GM23248 (cell line): ENCODE data around the gene MRPL42. TPM values are rescaled to one million over a fixed set of nuclear protein-coding genes. Genes with fewer than 3 reads are reported as not detected.

Experiments used
- DNase-seq: peaks from one replicate; pipeline ENCODE4 v3.0.0-alpha.2; 2015
- H2AFZ ChIP-seq: fragments of 200-600 bp; sonication (generic); 2 replicates; pipeline ENCODE4 v1.6.1; 2016; ENCODE audit warnings: antibody characterized with exemption
- H3F3A ChIP-seq: fragments of 200-600 bp; sonication (generic); 2 replicates; pipeline ENCODE4 v1.6.1; 2016; ENCODE audit warnings: mild to moderate bottlenecking, antibody characterized with exemption, mixed run types; ENCODE audit not compliant: insufficient read depth
- H3K27ac ChIP-seq: fragments of 200-600 bp; sonication (generic); 2 replicates; pipeline ENCODE4 v1.5.1; 2016; ENCODE audit warnings: mild to moderate bottlenecking
- H3K27me3 ChIP-seq: fragments of 200-600 bp; sonication (generic); replicated peaks from 2 replicates; pipeline ENCODE4 v1.6.1; 2016; ENCODE audit warnings: mild to moderate bottlenecking; ENCODE audit not compliant: insufficient read depth
- H3K36me3 ChIP-seq: fragments of 200-600 bp; sonication (generic); 2 replicates; pipeline ENCODE4 v1.6.1; 2016; ENCODE audit warnings: low read depth, mild to moderate bottlenecking
- H3K4me1 ChIP-seq: fragments of 200-600 bp; sonication (generic); 2 replicates; pipeline ENCODE4 v1.6.1; 2016; ENCODE audit warnings: mild to moderate bottlenecking; ENCODE audit not compliant: insufficient read depth
- H3K4me2 ChIP-seq: fragments of 200-600 bp; sonication (generic); one replicate; pipeline ENCODE4 v1.6.1; 2016; ENCODE audit warnings: mild to moderate bottlenecking; ENCODE audit not compliant: unreplicated experiment
- H3K4me3 ChIP-seq: fragments of 200-600 bp; sonication (generic); 2 replicates; pipeline ENCODE4 v1.5.1; 2016; ENCODE audit warnings: mild to moderate bottlenecking
- H3K79me2 ChIP-seq: fragments of 200-600 bp; sonication (generic); 2 replicates; pipeline ENCODE4 v1.6.1; 2016; ENCODE audit warnings: mild to moderate bottlenecking; ENCODE audit not compliant: insufficient read depth
- H3K9ac ChIP-seq: fragments of 200-600 bp; sonication (generic); 2 replicates; pipeline ENCODE4 v1.6.1; 2016; ENCODE audit warnings: mild to moderate bottlenecking
- H3K9me2 ChIP-seq: fragments of 200-600 bp; sonication (generic); 2 replicates; pipeline ENCODE4 v1.6.1; 2016; ENCODE audit warnings: mixed run types, mild to moderate bottlenecking, moderate library complexity; ENCODE audit not compliant: insufficient read depth
- H3K9me3 ChIP-seq: fragments of 200-600 bp; sonication (generic); one replicate; pipeline ENCODE4 v1.6.1; 2017; ENCODE audit warnings: low read depth
- H4K20me1 ChIP-seq: fragments of 200-600 bp; sonication (generic); 2 replicates; pipeline ENCODE4 v1.6.0; 2016; ENCODE audit not compliant: insufficient read depth
- EZH2 ChIP-seq: fragments of 200-600 bp; sonication (generic); IDR thresholded peaks from 2 replicates; pipeline ENCODE4 v1.6.1; 2018; ENCODE audit warnings: antibody characterized with exemption, mild to moderate bottlenecking; ENCODE audit not compliant: insufficient read depth, poor library complexity, severe bottlenecking
- EZH2phosphoT487 ChIP-seq: fragments of 200-600 bp; sonication (generic); IDR thresholded peaks from 2 replicates; pipeline ENCODE4 v1.6.1; 2018; ENCODE audit warnings: antibody characterized with exemption, moderate library complexity, mild to moderate bottlenecking, low read depth; ENCODE audit not compliant: insufficient read depth
- WGBS, 2 experiments: methylation state at CpG; one replicate each; pipeline ENCODE4 v1.1.6; 2015 to 2017; ENCODE audit warnings: low lambda C conversion rate in 2 of 2, low coverage in 1 of 2; ENCODE audit errors: missing lambda C conversion rate in 2 of 2; 5-methylcytosine and 5-hydroxymethylcytosine counted together
- in situ Hi-C: fragments of 300-500 bp; cut with MboI; formaldehyde crosslinking; loops from 2 replicates; pipeline ENCODE4 v1.15.0; 2020
- polyA plus RNA-seq: library from polyadenylated mRNA; unstranded; fragments of >200 nt; fragmentation: Nextera tagmentation; extraction: Ambion mirVana; gene quantifications from 2 replicates; pipeline ENCODE4 v1.2.1, GENCODE V29; 2016
- total RNA-seq: library from RNA; depleted of rRNA; stranded (reverse); fragments of >200 nt; shearing (Covaris generic); gene quantifications from 2 replicates; pipeline ENCODE4 v1.2.3, GENCODE V29; 2014

The MRPL42 gene
- total and polyA plus RNA-seq, 2 experiments from 2014 or later: 75.0 to 87.2 TPM

DNA sequence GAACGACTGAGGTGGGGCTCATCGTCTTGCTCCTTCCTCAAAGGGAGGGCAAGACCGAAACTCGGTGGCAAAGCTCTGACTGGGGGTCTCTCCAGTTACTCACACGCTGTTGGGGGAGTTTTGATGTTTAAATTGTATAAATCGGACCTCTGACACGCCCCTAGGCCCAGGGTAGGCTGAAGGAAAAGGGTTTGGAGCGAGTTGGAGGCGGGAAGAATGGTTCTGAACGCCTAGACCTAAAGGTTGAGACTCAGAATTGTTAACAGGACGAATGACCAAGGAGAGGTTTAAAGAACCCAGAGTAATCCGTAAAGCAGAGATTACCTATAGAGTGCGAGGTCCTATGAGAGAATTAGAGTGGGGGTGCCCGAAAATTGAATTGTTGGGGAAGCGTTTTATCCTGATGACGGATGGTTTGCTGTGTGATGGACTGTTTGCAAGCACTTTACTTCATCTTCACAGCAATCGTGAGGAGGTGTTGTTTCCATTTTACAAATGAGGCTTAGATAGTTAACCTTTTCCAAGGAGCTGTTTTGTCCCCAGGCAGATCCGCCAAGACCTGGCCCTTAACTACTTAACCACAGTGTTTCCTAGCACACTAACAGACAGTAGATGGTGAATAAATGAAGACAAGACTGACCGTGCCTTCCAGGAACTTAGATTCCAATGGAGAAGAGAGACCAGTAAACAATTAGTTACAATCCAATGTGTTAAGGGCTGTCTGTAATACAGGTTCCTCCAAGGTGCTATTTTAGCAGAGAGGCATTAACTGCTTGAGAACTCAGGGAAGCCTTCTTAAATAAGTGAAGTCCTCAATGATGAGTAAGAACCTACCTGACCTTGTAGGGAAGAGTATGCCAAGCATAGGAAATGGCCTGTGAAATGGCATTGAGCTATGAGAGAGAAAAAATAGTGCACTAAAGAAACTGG lies 24.6 kb upstream of the MRPL42 start:
- in situ Hi-C loops: no loop called here
- peak; percentile 31 for DNase-seq
- peak overlapping the region; percentile 98 for H2AFZ ChIP-seq

DNA sequence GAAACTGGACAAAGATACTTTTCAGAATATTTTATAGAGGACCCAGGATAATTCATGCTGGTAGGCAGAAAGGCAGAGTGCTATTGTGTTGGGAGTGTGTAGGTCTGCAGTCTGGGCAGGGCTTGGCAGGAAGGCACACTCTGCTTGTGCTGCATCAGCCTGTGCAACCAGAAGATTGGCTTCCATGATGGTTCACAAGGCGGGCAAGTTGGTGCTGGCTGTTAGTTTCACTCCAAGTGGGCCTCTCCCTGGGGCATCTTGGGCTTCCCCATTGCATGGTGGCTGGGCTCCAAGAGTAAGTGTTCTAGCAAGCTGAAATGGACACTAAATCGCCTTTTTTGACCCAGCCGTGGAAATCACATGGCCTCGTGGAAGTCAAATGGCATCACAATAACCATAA lies 23.7 kb upstream of the MRPL42 start:
- H3K4me3 ChIP-seq: no peak overlapping the region
- peaks cover 11% of the 10 kb centered on the region for H3F3A ChIP-seq
- no peak for DNase-seq
- H3K27ac ChIP-seq: no peak overlapping the region
- no peaks in the 10 kb centered on the region for H3K9me3 ChIP-seq
- no peak overlapping the region for H3K9ac ChIP-seq
- H3K4me1 ChIP-seq: peaks cover 23% of the 10 kb centered on the region
- 95 to 99% methylated on average over 4 of the region's 4 CpGs for whole genome bisulfite sequencing, 2 experiments
- no peaks in the 10 kb centered on the region for H3K27me3 ChIP-seq
- no peak overlapping the region for H3K4me2 ChIP-seq
- H4K20me1 ChIP-seq: peaks cover 19% of the 10 kb centered on the region; the same call in 1 of the 2 replicates
- no peaks in the 10 kb centered on the region for H3K36me3 ChIP-seq
- peaks cover 31% of the 10 kb centered on the region for H3K79me2 ChIP-seq
- peak overlapping the region; percentile 98; the same call in 1 of the 2 replicates for H2AFZ ChIP-seq
- no peak for TF ChIP-seq EZH2phosphoT487
- no peak for TF ChIP-seq EZH2
- H3K9me2 ChIP-seq: no peaks in the 10 kb centered on the region
- in situ Hi-C loops: no loop called here

More for the DNA sequence above, 24.6 kb upstream of the MRPL42 start:
- H3K9ac ChIP-seq: peak overlapping the region; percentile 95
- H3K27me3 ChIP-seq: no peaks in the 10 kb centered on the region
- H3K9me2 ChIP-seq: no peaks in the 10 kb centered on the region
- H3K27ac ChIP-seq: peak overlapping the region; percentile 92
- peaks cover 24% of the 10 kb centered on the region; the same call in 1 of the 2 replicates for H4K20me1 ChIP-seq
- peaks cover 11% of the 10 kb centered on the region for H3F3A ChIP-seq
- H3K79me2 ChIP-seq: peaks cover 40% of the 10 kb centered on the region
- peaks cover 25% of the 10 kb centered on the region for H3K4me1 ChIP-seq
- TF ChIP-seq EZH2 (no peak), EZH2phosphoT487 (no peak)
- WGBS, 2 experiments: 3 to 5% methylated on average over 19 of the region's 19 CpGs
- peak overlapping the region; percentile 92 for H3K4me3 ChIP-seq
- H3K36me3 ChIP-seq: no peaks in the 10 kb centered on the region
- H3K9me3 ChIP-seq: no peaks in the 10 kb centered on the region
- H3K4me2 ChIP-seq: peak overlapping the region; percentile 98

- Histone ChIP-seq H4K20me1 (no peaks in the 10 kb centered on the region), H3F3A (peaks cover 6% of the 10 kb centered on the region)
Measured at GRCh38 chr12:93447555-93448290, 19.6 kb upstream of the MRPL42 start.

DNA sequence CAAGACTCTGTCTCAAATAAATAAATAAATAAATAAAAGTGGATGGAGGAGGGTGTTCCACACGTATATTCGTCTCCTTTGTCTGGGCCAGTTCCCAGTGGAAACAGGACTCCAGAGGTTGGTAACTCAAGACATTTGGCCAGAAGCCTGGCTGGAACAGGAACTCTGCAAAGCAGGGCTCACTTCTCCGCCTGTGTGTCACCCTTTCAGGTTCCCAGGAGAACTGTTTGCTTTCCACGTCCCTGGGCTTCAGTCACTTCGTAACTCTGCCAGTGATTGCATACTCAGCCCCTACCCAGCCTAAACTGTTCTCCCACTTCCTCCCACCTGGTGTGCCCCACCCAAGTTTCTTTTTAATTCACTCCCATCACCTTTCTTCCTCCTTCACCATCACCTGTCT lies 18.5 kb upstream of the MRPL42 start:
- peaks cover 7% of the 10 kb centered on the region for H3K4me1 ChIP-seq
- no peaks in the 10 kb centered on the region for H3K27me3 ChIP-seq
- H2AFZ ChIP-seq: no peak overlapping the region
- H3K4me2 ChIP-seq: no peak overlapping the region
- no peaks in the 10 kb centered on the region for H3K9me3 ChIP-seq
- H3K9ac ChIP-seq: no peak overlapping the region
- TF ChIP-seq EZH2phosphoT487 (no peak), EZH2 (no peak)
- H3K36me3 ChIP-seq: no peaks in the 10 kb centered on the region
- H3K79me2 ChIP-seq: no peaks in the 10 kb centered on the region
- H3K27ac ChIP-seq: no peak overlapping the region
- whole genome bisulfite sequencing, 2 experiments: 92 to 96% methylated on average over 5 of the region's 5 CpGs
- H3K4me3 ChIP-seq: no peak overlapping the region
- H3K9me2 ChIP-seq: no peaks in the 10 kb centered on the region
- in situ Hi-C loops: no loop called here
- no peaks in the 10 kb centered on the region for H4K20me1 ChIP-seq
- H3F3A ChIP-seq: peaks cover 6% of the 10 kb centered on the region; the same call in 1 of the 2 replicates
- no peak for DNase-seq

More at GRCh38 chr12:93447555-93448290, 19.6 kb upstream of the MRPL42 start:
- Histone ChIP-seq H3K4me1 (peaks cover 4% of the 10 kb centered on the region), H3K27me3 (no peaks in the 10 kb centered on the region), H3K4me2 (no peak overlapping the region), H3K9me2 (no peaks in the 10 kb centered on the region), H3K36me3 (no peaks in the 10 kb centered on the region), H3K4me3 (no peak overlapping the region), H2AFZ (no peak overlapping the region), H3K9me3 (no peaks in the 10 kb centered on the region), H3K79me2 (no peaks in the 10 kb centered on the region), H3K27ac (no peak overlapping the region), H3K9ac (no peak overlapping the region)
- in situ Hi-C loops: no loop called here
- TF ChIP-seq EZH2phosphoT487 (no peak), EZH2 (no peak)
- 89 to 91% methylated on average over 4 of the region's 4 CpGs for WGBS, 2 experiments
- no peak for DNase-seq
